Non-pigmented ciliary epithelial cell (primary cell): ENCODE measurements around the gene ICOSLG.
"Not testable (repeated sequence)": the region's sequence is repeated elsewhere in the genome, so short reads cannot be mapped to it uniquely, and the experiment has no call there.

Experiments used
- DNase-seq: peaks from one replicate; pipeline ENCODE4 v3.0.0-alpha.2; 2010; ENCODE audit warnings: low read depth

Gene ICOSLG

GRCh38 chr21:44181506-44181905 is 59.2 kb downstream of the ICOSLG start:
- DNase-seq, result not testable (repeated sequence)

GRCh38 chr21:44176127-44176526 is 64.6 kb downstream of the ICOSLG start:
- DNase-seq, result not testable (repeated sequence)

- DNase-seq, result not testable (repeated sequence)
Measured at GRCh38 chr21:44175189-44175588, 65.6 kb downstream of the ICOSLG start.
